Measurements from ENCODE around the gene DSCAML1.

DSCAML1 gene

GRCh38 chr11:117771841-117772240 lies 25.2 kb downstream of the DSCAML1 start:
- no peak for TF ChIP-seq REST (IDR thresholded peaks at IDR 0.05; ENCODE audit: insufficient read depth in 1 of 2, low read depth in 2 of 2, low read length in 2 of 2)
- no peak for TF ChIP-seq TAF1 (IDR thresholded peaks at IDR 0.05; ENCODE audit: borderline replicate concordance, insufficient read depth, low read length)
- TF ChIP-seq FOXP2 (optimal IDR thresholded peaks at IDR 0.05; ENCODE audit: borderline replicate concordance, extremely low read depth, extremely low read length, insufficient read depth): no peak
- TF ChIP-seq SIN3A (IDR thresholded peaks at IDR 0.05; ENCODE audit: borderline replicate concordance, insufficient read depth, low read length): no peak
- TF ChIP-seq POLR2AphosphoS5 (IDR thresholded peaks at IDR 0.05; ENCODE audit: low read depth, low read length): no peak

GRCh38 chr11:117771197-117771596 lies 25.8 kb downstream of the DSCAML1 start:
- no peak for TF ChIP-seq REST (IDR thresholded peaks at IDR 0.05; ENCODE audit: insufficient read depth in 1 of 2, low read depth in 2 of 2, low read length in 2 of 2)

- no peak for TF ChIP-seq SIN3A (IDR thresholded peaks at IDR 0.05; ENCODE audit: borderline replicate concordance, insufficient read depth, low read length)
- TF ChIP-seq FOXP2 (optimal IDR thresholded peaks at IDR 0.05; ENCODE audit: borderline replicate concordance, extremely low read depth, extremely low read length, insufficient read depth): no peak
- no peak for TF ChIP-seq TAF1 (IDR thresholded peaks at IDR 0.05; ENCODE audit: borderline replicate concordance, insufficient read depth, low read length)
- TF ChIP-seq POLR2AphosphoS5 (IDR thresholded peaks at IDR 0.05; ENCODE audit: low read depth, low read length): no peak
- no peak for TF ChIP-seq REST (IDR thresholded peaks at IDR 0.05; ENCODE audit: insufficient read depth in 1 of 2, low read depth in 2 of 2, low read length in 2 of 2)
Observed at GRCh38 chr11:117770061-117770460, 27.0 kb downstream of the DSCAML1 start.

- TF ChIP-seq SIN3A (IDR thresholded peaks at IDR 0.05; ENCODE audit: borderline replicate concordance, insufficient read depth, low read length) (no peak), REST (IDR thresholded peaks at IDR 0.05; ENCODE audit: insufficient read depth in 1 of 2, low read depth in 2 of 2, low read length in 2 of 2) (no peak), FOXP2 (optimal IDR thresholded peaks at IDR 0.05; ENCODE audit: borderline replicate concordance, extremely low read depth, extremely low read length, insufficient read depth) (no peak), POLR2AphosphoS5 (IDR thresholded peaks at IDR 0.05; ENCODE audit: low read depth, low read length) (no peak), TAF1 (IDR thresholded peaks at IDR 0.05; ENCODE audit: borderline replicate concordance, insufficient read depth, low read length) (no peak)
Observed at GRCh38 chr11:117769533-117769932, 27.5 kb downstream of the DSCAML1 start.

GRCh38 chr11:117768506-117768905 lies 28.5 kb downstream of the DSCAML1 start:
- TF ChIP-seq POLR2AphosphoS5 (IDR thresholded peaks at IDR 0.05; ENCODE audit: low read depth, low read length) (no peak), TAF1 (IDR thresholded peaks at IDR 0.05; ENCODE audit: borderline replicate concordance, insufficient read depth, low read length) (no peak), FOXP2 (optimal IDR thresholded peaks at IDR 0.05; ENCODE audit: borderline replicate concordance, extremely low read depth, extremely low read length, insufficient read depth) (no peak), REST (IDR thresholded peaks at IDR 0.05; ENCODE audit: insufficient read depth in 1 of 2, low read depth in 2 of 2, low read length in 2 of 2) (no peak), SIN3A (IDR thresholded peaks at IDR 0.05; ENCODE audit: borderline replicate concordance, insufficient read depth, low read length) (no peak)
